ENCODE measurements around the gene CCBE1.
"Not testable (repeated sequence)": the region's sequence is repeated elsewhere in the genome, so short reads cannot be mapped to it uniquely, and the experiment has no call there.

CCBE1 gene

DNA sequence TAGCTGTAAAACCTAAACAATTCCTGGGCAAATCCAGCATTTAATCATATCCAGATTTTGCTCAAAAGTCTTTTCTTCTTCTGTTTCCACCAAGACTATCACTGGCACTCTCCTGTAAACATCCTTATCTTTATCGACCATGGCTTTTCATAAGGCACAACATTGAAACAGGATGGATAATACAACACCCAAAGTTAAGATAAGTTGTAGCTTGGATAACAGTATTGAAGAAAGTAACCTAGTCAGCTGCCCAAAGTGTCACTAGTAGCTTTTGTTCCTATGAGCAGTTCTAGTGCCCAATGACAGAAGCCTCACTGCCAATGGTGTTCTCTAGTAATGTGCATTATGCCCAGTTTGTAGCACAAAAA, 22.3 kb downstream of the CCBE1 start:
- H3K36me3 ChIP-seq, result no peaks in the 10 kb centered on the region
- H3K4me1 ChIP-seq, result no peaks in the 10 kb centered on the region
- no peaks in the 10 kb centered on the region for H3K9me3 ChIP-seq
- no peak for DNase-seq
- H3K4me3 ChIP-seq (ENCODE audit: low read depth, low read length), result no peak overlapping the region
- TF ChIP-seq, protein P1, sequence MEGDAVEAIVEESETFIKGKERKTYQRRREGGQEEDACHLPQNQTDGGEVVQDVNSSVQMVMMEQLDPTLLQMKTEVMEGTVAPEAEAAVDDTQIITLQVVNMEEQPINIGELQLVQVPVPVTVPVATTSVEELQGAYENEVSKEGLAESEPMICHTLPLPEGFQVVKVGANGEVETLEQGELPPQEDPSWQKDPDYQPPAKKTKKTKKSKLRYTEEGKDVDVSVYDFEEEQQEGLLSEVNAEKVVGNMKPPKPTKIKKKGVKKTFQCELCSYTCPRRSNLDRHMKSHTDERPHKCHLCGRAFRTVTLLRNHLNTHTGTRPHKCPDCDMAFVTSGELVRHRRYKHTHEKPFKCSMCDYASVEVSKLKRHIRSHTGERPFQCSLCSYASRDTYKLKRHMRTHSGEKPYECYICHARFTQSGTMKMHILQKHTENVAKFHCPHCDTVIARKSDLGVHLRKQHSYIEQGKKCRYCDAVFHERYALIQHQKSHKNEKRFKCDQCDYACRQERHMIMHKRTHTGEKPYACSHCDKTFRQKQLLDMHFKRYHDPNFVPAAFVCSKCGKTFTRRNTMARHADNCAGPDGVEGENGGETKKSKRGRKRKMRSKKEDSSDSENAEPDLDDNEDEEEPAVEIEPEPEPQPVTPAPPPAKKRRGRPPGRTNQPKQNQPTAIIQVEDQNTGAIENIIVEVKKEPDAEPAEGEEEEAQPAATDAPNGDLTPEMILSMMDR (IDR thresholded peaks at IDR 0.05; ENCODE audit: low read depth, low read length), result no peak
- no peaks in the 10 kb centered on the region for H3K27me3 ChIP-seq

DNA sequence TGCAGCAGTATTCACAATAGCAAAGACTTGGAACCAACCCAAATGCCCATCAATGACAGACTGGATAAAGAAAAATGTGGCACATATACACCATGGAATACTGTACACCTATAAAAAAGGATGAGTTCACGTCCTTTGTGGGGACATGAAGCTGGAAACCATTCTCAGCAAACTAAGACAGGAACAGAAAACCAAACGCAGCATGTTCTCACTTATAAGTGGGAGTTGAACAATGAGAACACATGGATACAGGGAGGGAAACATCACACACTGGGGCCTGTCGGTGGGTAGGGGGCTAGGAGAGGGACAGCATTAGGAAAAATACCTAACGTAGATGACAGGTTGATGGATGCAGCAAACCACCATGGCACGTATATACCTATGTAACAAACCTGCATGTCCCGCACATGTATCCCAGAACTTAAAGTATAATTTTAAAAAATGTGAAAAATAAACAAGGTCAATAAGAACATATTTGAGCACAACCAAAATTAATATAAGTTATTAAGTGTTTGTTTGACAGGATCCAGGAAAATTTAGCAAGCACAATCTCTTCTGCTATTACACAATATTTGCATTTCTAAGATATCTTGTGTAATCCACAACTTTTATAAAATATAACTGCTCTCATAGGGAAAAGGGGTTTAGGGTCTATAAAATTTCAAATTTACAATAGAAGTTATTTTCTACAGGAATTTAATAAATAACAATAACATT, 22.9 kb downstream of the CCBE1 start:
- TF ChIP-seq, protein P1 (IDR thresholded peaks at IDR 0.05; ENCODE audit: low read depth, low read length), result no peak
- H3K9me3 ChIP-seq, result no peaks in the 10 kb centered on the region
- H3K36me3 ChIP-seq, result no peaks in the 10 kb centered on the region
- H3K4me3 ChIP-seq (ENCODE audit: low read depth, low read length), result no peak overlapping the region
- H3K27me3 ChIP-seq, result no peaks in the 10 kb centered on the region
- DNase-seq, result no peak
- no peaks in the 10 kb centered on the region for H3K4me1 ChIP-seq

DNA sequence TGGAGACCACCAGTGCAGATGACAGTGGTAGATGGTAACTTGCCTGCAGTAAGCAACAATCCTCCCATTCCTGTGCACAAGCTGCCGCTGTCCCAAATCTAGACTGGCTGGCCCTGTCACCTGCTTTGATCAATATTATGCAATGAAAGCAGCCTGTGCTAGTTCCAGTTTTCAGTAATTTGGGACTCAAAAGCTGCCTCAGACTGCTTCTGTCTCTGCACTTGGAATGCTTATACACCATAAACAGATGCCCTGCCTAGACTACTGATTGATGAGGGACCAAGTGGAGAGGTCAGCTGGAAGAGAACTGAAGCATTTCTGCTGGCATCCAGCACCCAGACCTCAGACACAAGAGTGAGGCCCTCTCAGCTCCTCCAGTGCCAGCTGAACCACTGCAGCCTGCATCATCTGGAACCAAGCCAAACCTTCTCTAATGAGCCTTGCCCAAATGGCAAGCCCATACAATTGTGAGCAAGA, 24.9 kb downstream of the CCBE1 start:
- no peaks in the 10 kb centered on the region for H3K9me3 ChIP-seq
- DNase-seq, result no peak
- no peaks in the 10 kb centered on the region for H3K27me3 ChIP-seq
- no peaks in the 10 kb centered on the region for H3K4me1 ChIP-seq
- H3K4me3 ChIP-seq (ENCODE audit: low read depth, low read length), result no peak overlapping the region
- no peaks in the 10 kb centered on the region for H3K36me3 ChIP-seq
- TF ChIP-seq, protein P1 (IDR thresholded peaks at IDR 0.05; ENCODE audit: low read depth, low read length), result no peak

DNA sequence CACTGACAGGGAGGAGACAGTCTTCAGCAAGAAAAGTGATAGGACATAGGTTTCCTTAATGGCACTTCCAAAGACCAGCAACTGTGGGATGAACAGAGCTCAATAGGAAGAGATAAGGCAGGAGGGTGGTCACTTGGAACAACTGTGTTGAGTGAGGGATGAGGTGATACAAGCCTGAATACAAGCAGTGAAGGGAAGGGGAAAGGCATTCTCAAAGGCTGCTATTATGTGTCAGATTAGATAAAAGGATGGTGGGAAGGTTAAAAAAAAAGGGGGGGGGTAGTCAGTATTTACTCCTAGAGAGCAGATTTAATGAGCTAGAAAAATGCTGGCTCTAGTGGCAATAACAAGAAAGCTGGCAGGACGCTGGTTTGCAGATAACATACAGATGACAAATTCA, 25.7 kb downstream of the CCBE1 start:
- Histone ChIP-seq H3K36me3 (no peaks in the 10 kb centered on the region), H3K4me3 (ENCODE audit: low read depth, low read length) (no peak overlapping the region), H3K9me3 (no peaks in the 10 kb centered on the region), H3K27me3 (no peaks in the 10 kb centered on the region), H3K4me1 (no peaks in the 10 kb centered on the region)
- TF ChIP-seq, protein P1 (IDR thresholded peaks at IDR 0.05; ENCODE audit: low read depth, low read length), result no peak
- no peak for DNase-seq

DNA sequence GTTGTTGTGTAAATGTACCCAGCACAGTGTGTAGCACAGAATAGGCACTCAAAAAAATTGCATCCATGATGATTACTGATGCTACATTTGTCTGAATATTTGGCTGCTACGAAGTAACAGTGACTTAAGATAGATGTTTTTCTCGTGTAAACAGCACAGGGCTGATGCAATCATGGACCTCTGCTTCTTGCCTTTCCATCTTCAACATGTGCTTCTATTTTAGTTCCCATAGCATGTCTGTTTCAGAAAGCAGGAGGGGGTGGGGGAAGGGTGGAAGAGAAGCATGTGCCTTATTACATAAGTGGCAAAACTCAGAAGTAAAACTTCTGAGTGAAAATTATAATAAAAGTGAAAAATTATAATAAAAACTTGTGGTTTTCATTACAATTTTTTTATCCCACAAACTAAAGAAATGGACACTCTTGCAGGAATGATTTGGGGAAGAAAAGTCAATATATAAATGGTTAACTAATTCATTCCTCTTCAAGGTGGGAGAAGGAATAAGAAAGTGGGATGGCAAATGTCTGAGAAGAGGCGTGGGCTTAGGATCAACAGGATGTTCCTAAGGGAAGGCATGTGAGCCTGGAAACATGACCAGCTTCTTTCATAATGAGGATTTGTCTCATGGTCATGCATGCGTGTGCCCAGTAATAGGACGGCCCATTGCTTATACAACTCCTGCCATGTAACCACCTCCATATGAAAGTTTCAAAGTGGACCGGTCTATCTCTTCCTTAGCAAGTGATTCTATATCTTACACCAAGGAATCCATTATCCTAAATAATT, 27.2 kb downstream of the CCBE1 start:
- TF ChIP-seq, protein P1 (IDR thresholded peaks at IDR 0.05; ENCODE audit: low read depth, low read length), result no peak
- Histone ChIP-seq H3K4me1 (no peaks in the 10 kb centered on the region; the same call in 1 of the 2 replicates), H3K4me3 (ENCODE audit: low read depth, low read length) (no peak overlapping the region), H3K27me3 (no peaks in the 10 kb centered on the region), H3K9me3 (no peaks in the 10 kb centered on the region), H3K36me3 (no peaks in the 10 kb centered on the region)
- DNase-seq, result no peak

DNA sequence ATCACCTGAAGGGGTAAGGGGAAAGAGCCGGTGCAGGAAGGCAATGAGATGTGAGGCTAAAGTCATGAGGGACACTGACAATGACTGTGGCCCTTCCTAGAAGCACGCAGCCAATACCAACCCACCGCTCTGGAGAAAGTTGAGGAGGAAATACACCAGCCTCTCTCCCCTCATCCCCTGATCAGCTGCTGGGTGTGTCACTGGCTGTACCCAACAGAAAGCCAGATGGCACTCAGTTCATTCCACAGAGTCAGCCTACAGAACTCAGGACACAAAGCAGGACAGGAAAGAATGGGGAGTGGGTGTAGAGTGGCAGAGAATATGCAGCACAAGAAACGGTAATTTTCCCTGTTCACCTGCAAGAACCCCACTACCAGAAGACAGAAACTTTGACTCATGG, 29.7 kb downstream of the CCBE1 start:
- no peaks in the 10 kb centered on the region for H3K9me3 ChIP-seq
- DNase-seq, result no peak
- TF ChIP-seq, protein P1 (IDR thresholded peaks at IDR 0.05; ENCODE audit: low read depth, low read length), result no peak
- no peak overlapping the region for H3K4me3 ChIP-seq (ENCODE audit: low read depth, low read length)
- H3K27me3 ChIP-seq, result no peaks in the 10 kb centered on the region
- no peaks in the 10 kb centered on the region for H3K36me3 ChIP-seq
- H3K4me1 ChIP-seq, result no peaks in the 10 kb centered on the region; the same call in 1 of the 2 replicates

DNA sequence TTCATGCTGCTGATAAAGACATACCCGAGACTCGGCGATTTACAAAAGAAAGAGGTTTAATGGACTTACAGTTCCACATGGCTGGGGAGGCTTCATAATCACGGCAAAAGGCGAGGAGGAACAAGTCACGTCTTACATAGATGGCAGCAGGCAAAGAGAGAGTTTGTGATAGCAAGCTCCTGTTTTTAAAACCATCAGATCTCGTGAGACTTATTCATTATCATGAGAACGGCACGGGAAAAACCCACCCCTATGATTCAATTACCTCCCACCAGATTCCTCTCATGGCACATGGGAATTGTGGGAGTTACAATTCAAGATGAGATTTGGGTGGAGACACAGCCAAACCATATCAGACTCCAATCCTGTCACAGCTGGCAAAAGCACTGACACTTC, 31.2 kb downstream of the CCBE1 start:
- not testable (repeated sequence) for H3K27me3 ChIP-seq, H3K36me3 ChIP-seq, H3K4me1 ChIP-seq, DNase-seq, H3K9me3 ChIP-seq
- peak overlapping the region; percentile 28 for H3K4me3 ChIP-seq (ENCODE audit: low read depth, low read length)
